Brain microvascular endothelial cell (primary cell): ENCODE results near the gene KCNG1.

Source experiments
- DNase-seq: peaks from one replicate; pipeline ENCODE4 v3.0.0-alpha.2; 2020
- H3K27ac ChIP-seq: fragments of 250-450 bp; sonication (Bioruptor Pico); 2 replicates; pipeline ENCODE4 v1.5.1; 2020; ENCODE audit warnings: mild to moderate bottlenecking, moderate library complexity
- H3K27me3 ChIP-seq: fragments of 250-450 bp; sonication (Bioruptor Pico); replicated peaks from 2 replicates; pipeline ENCODE4 v1.5.1; 2020; ENCODE audit warnings: mild to moderate bottlenecking
- H3K36me3 ChIP-seq: fragments of 250-450 bp; sonication (Bioruptor Pico); replicated peaks from 2 replicates; pipeline ENCODE4 v1.5.1; 2020; ENCODE audit warnings: mild to moderate bottlenecking
- H3K4me3 ChIP-seq: 2 replicates; pipeline ENCODE4 v1.5.1; 2011; ENCODE audit warnings: low read depth, mild to moderate bottlenecking, control low read depth, low read length, moderate library complexity
- in situ Hi-C: cut with HindIII; loops from 2 replicates; pipeline ENCODE4 v1.10.0; 2017; ENCODE audit warnings: low sequenced_read_pairs, low pct_ligation_motif_present
- TF ChIP-seq, protein P1 (sequence below): IDR thresholded peaks from 2 replicates; pipeline ENCODE4 v1.5.1; 2011; ENCODE audit warnings: low read depth, mild to moderate bottlenecking, moderate library complexity, low read length, control low read depth, inconsistent platforms; ENCODE audit errors: missing control alignments

Gene KCNG1

DNA sequence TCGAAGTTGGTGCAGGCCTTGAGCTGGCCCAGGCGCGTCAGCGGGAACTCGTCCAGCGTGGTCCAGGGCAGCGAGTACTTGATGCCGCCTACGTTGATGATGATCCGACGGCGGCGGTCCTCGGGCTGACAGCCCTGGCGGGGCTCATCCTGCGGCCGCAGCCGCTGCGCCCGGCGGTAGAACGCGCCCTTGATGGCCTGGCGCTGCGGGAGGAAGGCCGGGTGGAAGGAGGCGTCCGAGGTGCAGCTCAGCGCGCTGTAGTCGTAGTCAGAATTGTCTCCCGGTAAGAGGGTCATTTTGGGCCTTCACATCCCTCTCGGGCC, 12.9 kb downstream of the KCNG1 start:
- Histone ChIP-seq H3K4me3 (no peak overlapping the region), H3K27me3 (no peaks in the 10 kb centered on the region), H3K36me3 (peaks cover 66% of the 10 kb centered on the region), H3K27ac (no peak overlapping the region)
- in situ Hi-C loops, result no loop called here
- TF ChIP-seq, protein P1, sequence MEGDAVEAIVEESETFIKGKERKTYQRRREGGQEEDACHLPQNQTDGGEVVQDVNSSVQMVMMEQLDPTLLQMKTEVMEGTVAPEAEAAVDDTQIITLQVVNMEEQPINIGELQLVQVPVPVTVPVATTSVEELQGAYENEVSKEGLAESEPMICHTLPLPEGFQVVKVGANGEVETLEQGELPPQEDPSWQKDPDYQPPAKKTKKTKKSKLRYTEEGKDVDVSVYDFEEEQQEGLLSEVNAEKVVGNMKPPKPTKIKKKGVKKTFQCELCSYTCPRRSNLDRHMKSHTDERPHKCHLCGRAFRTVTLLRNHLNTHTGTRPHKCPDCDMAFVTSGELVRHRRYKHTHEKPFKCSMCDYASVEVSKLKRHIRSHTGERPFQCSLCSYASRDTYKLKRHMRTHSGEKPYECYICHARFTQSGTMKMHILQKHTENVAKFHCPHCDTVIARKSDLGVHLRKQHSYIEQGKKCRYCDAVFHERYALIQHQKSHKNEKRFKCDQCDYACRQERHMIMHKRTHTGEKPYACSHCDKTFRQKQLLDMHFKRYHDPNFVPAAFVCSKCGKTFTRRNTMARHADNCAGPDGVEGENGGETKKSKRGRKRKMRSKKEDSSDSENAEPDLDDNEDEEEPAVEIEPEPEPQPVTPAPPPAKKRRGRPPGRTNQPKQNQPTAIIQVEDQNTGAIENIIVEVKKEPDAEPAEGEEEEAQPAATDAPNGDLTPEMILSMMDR, result no peak
- no peak for DNase-seq

DNA sequence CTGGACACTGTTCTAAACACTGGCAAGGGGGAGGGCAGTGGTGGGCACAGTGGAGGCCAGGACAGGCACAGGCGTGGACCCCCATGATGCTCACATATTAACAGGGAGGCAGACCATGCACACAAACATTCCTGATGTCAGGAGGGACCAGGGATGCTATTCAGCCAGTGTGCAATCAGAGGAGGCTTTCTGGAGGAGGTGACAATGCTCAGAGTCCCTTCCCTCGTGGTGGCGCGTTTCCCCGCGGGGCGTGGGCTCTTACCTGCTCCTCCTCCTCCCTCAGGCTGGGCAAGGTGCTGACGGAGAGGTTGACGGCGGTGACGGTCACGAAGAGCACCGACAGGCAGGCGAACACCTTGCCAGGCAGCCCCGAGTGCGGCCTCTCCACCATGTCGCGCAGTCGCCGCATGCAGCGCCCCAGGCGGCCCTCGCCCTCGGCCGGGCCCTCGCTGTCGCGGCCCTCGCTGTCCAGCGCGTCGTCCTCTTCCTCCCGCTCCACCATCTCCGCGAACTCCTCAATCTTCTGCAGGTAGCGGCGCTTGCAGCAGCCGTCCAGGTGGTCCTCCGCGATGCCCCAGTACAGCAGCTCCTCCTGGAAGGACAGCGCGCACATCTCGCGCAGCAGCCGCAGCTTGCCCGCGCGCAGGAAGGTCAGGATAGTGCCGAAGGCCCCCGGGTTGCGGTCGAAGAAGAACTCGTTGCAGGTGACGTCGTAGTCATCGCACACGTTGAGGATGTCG, 13.4 kb downstream of the KCNG1 start:
- in situ Hi-C loops, result no loop called here
- Histone ChIP-seq H3K27me3 (no peaks in the 10 kb centered on the region), H3K4me3 (no peak overlapping the region), H3K36me3 (peaks cover 69% of the 10 kb centered on the region), H3K27ac (no peak overlapping the region)
- TF ChIP-seq, protein P1, result no peak
- no peak for DNase-seq

DNA sequence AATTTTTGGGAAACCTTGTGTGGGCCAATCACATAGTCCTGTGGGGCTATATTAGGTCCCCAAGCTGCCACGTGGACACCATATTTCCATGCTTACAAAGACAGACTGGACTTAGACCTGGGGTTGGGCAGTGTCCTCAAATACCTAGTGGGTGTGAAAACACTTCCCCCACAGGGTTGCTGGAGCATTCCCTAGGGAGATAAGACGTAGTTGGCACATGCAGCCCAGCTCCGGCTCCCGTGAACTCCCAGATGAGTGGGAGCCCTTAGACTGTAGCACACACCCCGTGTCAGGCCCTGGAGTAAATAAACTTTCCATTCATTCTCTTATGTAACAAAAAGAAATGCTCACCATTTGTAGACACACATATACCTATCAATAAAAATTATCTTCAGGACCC, 14.2 kb downstream of the KCNG1 start:
- TF ChIP-seq, protein P1, result no peak
- Histone ChIP-seq H3K4me3 (no peak overlapping the region), H3K27ac (no peak overlapping the region), H3K27me3 (no peaks in the 10 kb centered on the region), H3K36me3 (peaks cover 75% of the 10 kb centered on the region)
- no peak for DNase-seq
- in situ Hi-C loops, result no loop called here

DNA sequence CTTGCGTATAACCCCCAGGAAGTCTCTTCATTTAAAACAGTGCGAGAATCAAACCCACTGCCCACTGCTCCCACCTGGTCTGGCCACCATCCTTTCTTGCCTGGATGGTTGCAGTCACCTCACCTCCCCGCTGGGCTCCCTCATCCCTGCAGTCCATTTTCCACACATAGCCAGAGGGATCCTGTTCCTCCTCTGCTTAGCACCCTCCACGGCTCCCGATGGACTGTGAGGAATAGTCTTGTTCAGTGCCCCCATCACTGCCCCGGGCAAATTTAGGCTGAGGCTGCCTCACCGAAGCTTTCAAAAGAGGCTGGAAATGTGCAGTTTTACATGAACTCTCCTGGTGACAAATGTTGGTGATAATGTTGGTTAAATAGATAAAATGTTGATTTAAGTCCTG, 17.7 kb downstream of the KCNG1 start:
- no peak for DNase-seq
- H3K36me3 ChIP-seq, result peaks cover 73% of the 10 kb centered on the region
- H3K27ac ChIP-seq, result no peak overlapping the region
- TF ChIP-seq, protein P1, result no peak
- no peak overlapping the region for H3K4me3 ChIP-seq
- H3K27me3 ChIP-seq, result no peaks in the 10 kb centered on the region
- in situ Hi-C loops, result no loop called here

DNA sequence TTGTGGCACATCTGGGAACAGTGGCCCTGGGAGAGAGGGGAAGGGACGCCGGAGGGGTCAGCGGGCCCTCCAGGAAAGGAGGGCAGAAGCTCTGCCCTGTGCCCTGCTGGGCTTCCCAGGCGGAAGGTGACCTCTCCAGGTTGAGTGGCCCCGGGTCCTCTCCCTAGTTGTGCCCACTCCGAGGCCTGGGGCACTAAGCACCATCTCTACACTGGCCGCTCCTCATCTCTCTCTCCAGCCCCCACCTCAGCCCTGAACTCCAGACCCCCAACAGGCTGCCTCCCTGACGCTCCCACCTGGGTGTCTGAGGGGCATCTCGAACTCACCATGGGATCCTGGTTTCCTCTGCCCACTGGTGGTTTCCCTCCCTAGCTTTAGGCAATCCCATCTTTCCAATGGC, 18.1 kb downstream of the KCNG1 start:
- TF ChIP-seq, protein P1, result no peak
- H3K4me3 ChIP-seq, result no peak overlapping the region
- in situ Hi-C loops, result no loop called here
- H3K36me3 ChIP-seq, result peaks cover 69% of the 10 kb centered on the region
- DNase-seq, result no peak
- no peak overlapping the region for H3K27ac ChIP-seq
- H3K27me3 ChIP-seq, result no peaks in the 10 kb centered on the region

DNA sequence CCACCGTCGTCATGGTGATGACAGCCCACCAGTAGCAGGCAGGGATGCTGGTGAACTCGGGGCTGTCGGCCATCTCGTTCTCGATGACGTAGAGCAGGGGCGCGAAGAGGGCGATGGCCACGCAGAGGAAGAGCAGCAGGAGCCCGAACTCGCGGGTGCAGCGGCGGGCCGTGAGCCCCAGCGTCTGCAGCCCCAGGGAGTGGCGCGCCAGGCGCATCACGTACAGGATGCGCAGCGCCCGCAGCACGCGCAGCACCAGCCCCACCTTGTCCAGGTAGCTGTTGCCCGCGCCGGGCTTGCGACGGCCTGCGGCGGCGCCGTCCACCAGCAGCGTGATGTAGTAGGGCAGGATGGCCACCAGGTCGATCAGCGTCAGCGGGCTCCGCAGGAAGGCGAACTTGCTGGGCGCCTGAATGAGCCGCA, 18.6 kb downstream of the KCNG1 start:
- H3K4me3 ChIP-seq, result no peak overlapping the region
- no peaks in the 10 kb centered on the region for H3K27me3 ChIP-seq
- no peak for DNase-seq
- peaks cover 64% of the 10 kb centered on the region for H3K36me3 ChIP-seq
- TF ChIP-seq, protein P1, result no peak
- in situ Hi-C loops, result no loop called here
- H3K27ac ChIP-seq, result no peak overlapping the region
